K562 (cell line): ENCODE data around the gene ABCC9.

ENCODE experiments used
- STAG1 ChIP-seq: sonication (generic); formaldehyde crosslinking; IDR thresholded peaks from 2 replicates; pipeline ENCODE4 v1.5.0; 2020; ENCODE audit warnings: missing genetic modification reagents, borderline replicate concordance
- TF ChIP-seq, protein P1 (sequence below): sonication (generic); formaldehyde crosslinking; IDR thresholded peaks from 2 replicates; pipeline ENCODE4 v1.9.0; 2022; ENCODE audit warnings: mild to moderate bottlenecking, missing genetic modification reagents
- TF ChIP-seq, protein P2 (sequence below): sonication (generic); formaldehyde crosslinking; IDR thresholded peaks from 2 replicates; pipeline ENCODE4 v1.8.0; 2022; ENCODE audit warnings: missing genetic modification reagents, mild to moderate bottlenecking, borderline replicate concordance

DNA sequence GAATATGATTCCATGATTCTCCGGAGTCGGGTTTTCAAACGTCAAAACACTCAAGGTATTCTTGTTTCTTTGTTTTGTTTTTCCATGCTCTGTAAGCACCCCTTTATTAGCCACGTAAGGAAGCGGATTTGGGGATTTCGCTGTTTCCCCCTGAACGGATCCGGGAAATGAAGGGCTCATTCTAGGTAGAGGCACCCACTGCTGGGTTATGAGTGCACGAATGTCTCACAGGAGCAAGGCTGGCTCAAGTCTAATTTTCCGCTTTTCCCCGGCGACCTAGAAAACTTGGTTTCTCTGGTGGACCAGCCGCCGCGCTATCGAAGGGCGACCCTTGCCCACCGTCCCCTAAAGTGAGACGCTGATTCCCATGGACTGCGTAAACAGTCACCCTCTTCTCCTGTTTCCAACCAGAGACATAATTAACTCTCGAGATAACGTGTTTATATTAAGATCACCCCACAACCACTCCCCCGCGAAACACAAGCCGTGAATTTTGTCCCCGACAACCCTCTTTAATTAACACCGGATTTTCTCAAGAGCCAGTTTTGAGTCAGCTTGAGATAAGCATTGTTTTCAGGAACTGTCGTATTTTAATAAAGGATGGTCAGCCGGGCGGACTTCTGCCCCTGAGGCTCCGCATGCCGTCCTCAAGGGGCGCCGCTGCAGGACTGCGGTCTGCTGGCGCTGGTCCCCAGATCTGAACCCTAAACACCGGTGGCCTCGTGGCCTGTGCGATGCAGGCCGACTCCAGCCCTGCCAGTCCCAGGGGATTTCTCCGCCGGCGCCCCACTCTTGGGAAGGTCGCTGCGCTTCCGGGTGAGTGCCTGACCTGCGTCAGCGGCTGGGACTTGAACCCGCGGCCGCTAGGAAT, 515 bp upstream of the ABCC9 start:
- no peak for TF ChIP-seq STAG1
- TF ChIP-seq, protein P1, sequence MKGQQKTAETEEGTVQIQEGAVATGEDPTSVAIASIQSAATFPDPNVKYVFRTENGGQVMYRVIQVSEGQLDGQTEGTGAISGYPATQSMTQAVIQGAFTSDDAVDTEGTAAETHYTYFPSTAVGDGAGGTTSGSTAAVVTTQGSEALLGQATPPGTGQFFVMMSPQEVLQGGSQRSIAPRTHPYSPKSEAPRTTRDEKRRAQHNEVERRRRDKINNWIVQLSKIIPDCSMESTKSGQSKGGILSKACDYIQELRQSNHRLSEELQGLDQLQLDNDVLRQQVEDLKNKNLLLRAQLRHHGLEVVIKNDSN (CRISPR knock-in tag) = no peak
- TF ChIP-seq, protein P2, sequence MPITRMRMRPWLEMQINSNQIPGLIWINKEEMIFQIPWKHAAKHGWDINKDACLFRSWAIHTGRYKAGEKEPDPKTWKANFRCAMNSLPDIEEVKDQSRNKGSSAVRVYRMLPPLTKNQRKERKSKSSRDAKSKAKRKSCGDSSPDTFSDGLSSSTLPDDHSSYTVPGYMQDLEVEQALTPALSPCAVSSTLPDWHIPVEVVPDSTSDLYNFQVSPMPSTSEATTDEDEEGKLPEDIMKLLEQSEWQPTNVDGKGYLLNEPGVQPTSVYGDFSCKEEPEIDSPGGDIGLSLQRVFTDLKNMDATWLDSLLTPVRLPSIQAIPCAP = no peak
